BJ (cell line): ENCODE results near the gene CHID1. TPM values are rescaled to one million over a fixed set of nuclear protein-coding genes. Genes with fewer than 3 reads are reported as not detected.

Experiments
- CTCF ChIA-PET: fragments of 350-600 bp; formaldehyde crosslinking; extraction: SDS; loops from one replicate; lab custom pipeline; 2021; ENCODE audit warnings: antibody characterized with exemption, inconsistent platforms; lab: Yijun Ruan, JAX
- POLR2A ChIA-PET: fragments of 300-600 bp; sonication (Branson Sonifier 250); formaldehyde crosslinking; extraction: SDS; loops from one replicate; lab custom pipeline; 2021; ENCODE audit warnings: antibody characterized with exemption; lab: Charles Lee
- DNase-seq: peaks from one replicate; pipeline ENCODE4 v3.0.0-alpha.2; 2011; ENCODE audit warnings: low read depth
- H3K27me3 ChIP-seq: 2 replicates; pipeline ENCODE4 v1.6.0; 2011; ENCODE audit warnings: low read length; ENCODE audit not compliant: control insufficient read depth, insufficient read depth
- H3K36me3 ChIP-seq: 2 replicates; pipeline ENCODE4 v1.5.1; 2011; ENCODE audit warnings: low read length; ENCODE audit not compliant: control insufficient read depth, insufficient read depth
- H3K4me3 ChIP-seq: 2 replicates; pipeline ENCODE4 v1.5.1; 2011; ENCODE audit warnings: low read depth, mild to moderate bottlenecking, control low read depth, low read length
- CTCF ChIP-seq: IDR thresholded peaks from 2 replicates; pipeline ENCODE4 v1.5.1; 2011; ENCODE audit warnings: low read depth, mild to moderate bottlenecking, control low read depth, inconsistent platforms, low read length, moderate library complexity; ENCODE audit not compliant: insufficient read depth
- polyA plus RNA-seq: library from polyadenylated mRNA; depleted of rRNA; stranded (reverse); fragments of >200 nt; gene quantifications from 2 replicates; pipeline ENCODE4 v1.2.3, GENCODE V29; 2011

Gene CHID1
- polyA plus RNA-seq, 1 experiment = 178 TPM

GRCh38 chr11:864898-865297, 45.7 kb downstream of the CHID1 start:
- Histone ChIP-seq H3K36me3 (peaks cover 32% of the 10 kb centered on the region), H3K4me3 (no peak overlapping the region), H3K27me3 (no peaks in the 10 kb centered on the region)
- no peak for TF ChIP-seq CTCF
- DNase-seq = no peak
- CTCF ChIA-PET = no interaction called here
- POLR2A ChIA-PET = no interaction called here

DNA sequence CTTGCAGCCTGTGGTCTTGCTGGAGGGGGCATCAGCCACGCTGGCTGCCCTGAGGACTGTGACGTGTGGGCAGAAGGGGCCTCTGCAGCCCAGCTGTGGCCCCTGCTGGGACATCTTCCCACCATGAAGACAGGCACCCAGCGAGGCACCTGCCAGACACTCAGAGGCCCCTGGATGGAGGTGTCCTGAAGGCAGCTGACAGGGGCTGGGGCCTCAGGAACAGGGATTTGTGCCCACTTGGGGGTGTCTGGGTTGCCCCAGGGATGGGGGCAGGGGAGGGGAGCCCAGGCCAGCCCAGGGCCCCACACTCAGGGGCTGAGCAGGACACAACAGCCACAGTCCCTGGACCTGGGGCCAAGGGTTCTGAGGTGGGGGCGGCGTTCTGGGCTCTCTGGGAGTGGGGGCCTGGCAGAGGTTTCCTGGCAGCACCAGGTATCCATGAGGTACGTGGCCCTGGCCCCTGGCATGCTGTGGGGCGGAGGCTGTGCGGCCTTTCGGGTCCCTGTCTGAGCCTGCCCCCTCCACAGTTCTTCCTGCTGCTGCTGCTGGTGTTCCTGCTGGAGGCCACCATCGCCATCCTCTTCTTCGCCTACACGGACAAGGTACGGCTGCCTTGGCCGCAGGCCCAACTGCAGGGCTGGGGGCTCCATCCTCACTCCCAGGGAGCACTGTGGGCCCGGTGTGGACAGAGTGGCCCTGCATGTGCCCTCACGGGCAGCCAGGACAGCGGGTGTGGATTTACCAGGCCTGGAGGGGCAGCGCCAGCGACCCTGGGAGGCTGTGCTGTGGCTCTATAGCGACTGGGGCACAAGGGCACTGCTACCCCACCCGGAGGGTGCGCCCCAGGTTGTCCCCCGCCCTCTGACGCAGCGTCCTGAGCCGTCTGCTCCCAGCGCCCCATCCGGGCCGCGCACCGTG, 46.4 kb downstream of the CHID1 start:
- H3K36me3 ChIP-seq = peaks cover 27% of the 10 kb centered on the region
- no peak for TF ChIP-seq CTCF
- CTCF ChIA-PET = no interaction called here
- H3K4me3 ChIP-seq = no peak overlapping the region
- DNase-seq = no peak
- POLR2A ChIA-PET = no interaction called here
- no peaks in the 10 kb centered on the region for H3K27me3 ChIP-seq

- DNase-seq = no peak
- TF ChIP-seq CTCF = no peak
- ChIA-PET POLR2A (no interaction called here), CTCF (no interaction called here)
- no peak overlapping the region for H3K4me3 ChIP-seq
- H3K27me3 ChIP-seq = no peaks in the 10 kb centered on the region
- peaks cover 20% of the 10 kb centered on the region for H3K36me3 ChIP-seq
Measured at GRCh38 chr11:863023-863909, 47.3 kb downstream of the CHID1 start.

- Histone ChIP-seq H3K27me3 (no peaks in the 10 kb centered on the region), H3K4me3 (no peak overlapping the region), H3K36me3 (peaks cover 20% of the 10 kb centered on the region)
- CTCF ChIA-PET = no interaction called here
- DNase-seq = no peak
- TF ChIP-seq CTCF = no peak
- POLR2A ChIA-PET = no interaction called here
Measured at GRCh38 chr11:862696-863022, 48.0 kb downstream of the CHID1 start.

- no peak for DNase-seq
Measured at GRCh38 chr11:862081-862661, 48.4 kb downstream of the CHID1 start.

More at GRCh38 chr11:862081-862661, 48.4 kb downstream of the CHID1 start:
- ChIA-PET POLR2A (no interaction called here), CTCF (no interaction called here)
- H3K27me3 ChIP-seq = no peaks in the 10 kb centered on the region
- no peak overlapping the region for H3K4me3 ChIP-seq
- no peak for TF ChIP-seq CTCF
- H3K36me3 ChIP-seq = peaks cover 20% of the 10 kb centered on the region
